ENCODE measurements around the gene CAMTA1. TPM values are rescaled to one million over a fixed set of nuclear protein-coding genes. Genes with fewer than 3 reads are reported as not detected.

CAMTA1 gene
- total and polyA plus RNA-seq, 4 donors, result 48.1 to 140 (median 52.3) TPM

DNA sequence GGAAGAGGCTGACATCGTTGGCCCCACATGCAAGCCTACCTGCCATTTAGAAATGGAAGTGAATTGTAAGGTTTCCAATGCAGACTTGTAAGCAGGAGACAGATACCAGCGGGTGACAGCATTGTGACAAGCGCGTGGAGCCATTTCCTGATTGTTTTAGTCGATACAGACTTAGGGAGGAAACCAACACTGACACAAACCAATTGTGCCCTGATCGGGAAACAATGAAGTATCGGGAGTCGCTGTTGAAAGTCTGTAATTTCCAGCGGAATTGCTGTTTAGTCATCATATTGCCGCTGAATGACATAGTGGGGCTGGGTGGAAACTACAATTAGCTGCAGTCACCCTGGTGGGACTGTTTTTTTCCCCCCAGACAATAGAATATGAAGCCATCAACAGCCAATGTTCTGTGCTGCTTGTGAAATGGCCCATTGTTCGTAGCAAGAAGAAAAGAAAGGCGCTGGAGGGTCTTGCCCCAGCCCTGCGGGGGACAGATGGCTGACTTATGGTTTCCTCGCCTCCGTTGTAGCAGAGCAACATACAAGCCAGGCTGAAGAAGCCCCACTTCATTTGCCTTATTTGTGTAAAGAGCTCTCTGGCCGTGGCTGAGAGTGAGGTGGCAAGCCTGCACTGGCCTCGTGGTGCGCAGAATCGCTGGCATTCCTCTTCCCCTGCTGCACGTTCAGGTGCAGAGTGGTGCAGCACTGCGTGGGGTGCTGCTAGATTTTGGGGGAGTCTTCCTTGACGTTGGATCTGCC lies 462.7 kb downstream of the CAMTA1 start:
- TF ChIP-seq, protein P1, sequence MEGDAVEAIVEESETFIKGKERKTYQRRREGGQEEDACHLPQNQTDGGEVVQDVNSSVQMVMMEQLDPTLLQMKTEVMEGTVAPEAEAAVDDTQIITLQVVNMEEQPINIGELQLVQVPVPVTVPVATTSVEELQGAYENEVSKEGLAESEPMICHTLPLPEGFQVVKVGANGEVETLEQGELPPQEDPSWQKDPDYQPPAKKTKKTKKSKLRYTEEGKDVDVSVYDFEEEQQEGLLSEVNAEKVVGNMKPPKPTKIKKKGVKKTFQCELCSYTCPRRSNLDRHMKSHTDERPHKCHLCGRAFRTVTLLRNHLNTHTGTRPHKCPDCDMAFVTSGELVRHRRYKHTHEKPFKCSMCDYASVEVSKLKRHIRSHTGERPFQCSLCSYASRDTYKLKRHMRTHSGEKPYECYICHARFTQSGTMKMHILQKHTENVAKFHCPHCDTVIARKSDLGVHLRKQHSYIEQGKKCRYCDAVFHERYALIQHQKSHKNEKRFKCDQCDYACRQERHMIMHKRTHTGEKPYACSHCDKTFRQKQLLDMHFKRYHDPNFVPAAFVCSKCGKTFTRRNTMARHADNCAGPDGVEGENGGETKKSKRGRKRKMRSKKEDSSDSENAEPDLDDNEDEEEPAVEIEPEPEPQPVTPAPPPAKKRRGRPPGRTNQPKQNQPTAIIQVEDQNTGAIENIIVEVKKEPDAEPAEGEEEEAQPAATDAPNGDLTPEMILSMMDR (IDR thresholded peaks at IDR 0.05; ENCODE audit: control extremely low read depth, extremely low read depth), result no peak
- no peak for DNase-seq
- Histone ChIP-seq H3K9ac (ENCODE audit: insufficient read depth in 1 of 2, low read length in 2 of 2) (no peak overlapping the region), H3K27me3 (ENCODE audit: control insufficient read depth in 3 of 3, insufficient read depth in 3 of 3, low read length in 2 of 3) (peaks cover 0 to 3% (median 2%) of the 10 kb centered on the region in 3 donors), H3K4me1 (ENCODE audit: control insufficient read depth in 5 of 5, insufficient read depth in 5 of 5, low read length in 5 of 5) (peaks cover 0 to 10% (median 6%) of the 10 kb centered on the region in 5 donors), H3K9me3 (ENCODE audit: control insufficient read depth in 4 of 4, insufficient read depth in 3 of 4, low read length in 3 of 4) (no peaks in the 10 kb centered on the region), H3K36me3 (ENCODE audit: control insufficient read depth in 4 of 4, insufficient read depth in 4 of 4, low read length in 4 of 4) (no peaks in the 10 kb centered on the region), H3K4me3 (no peak overlapping the region), H3K27ac (ENCODE audit: low read depth in 1 of 2, low read length in 1 of 2) (no peak overlapping the region)
- ATAC-seq (ENCODE audit: insufficient read depth, low FRiP score), result no peak
- 39 to 51% methylated on average over 22 of the region's 22 CpGs for WGBS, 2 donors

DNA sequence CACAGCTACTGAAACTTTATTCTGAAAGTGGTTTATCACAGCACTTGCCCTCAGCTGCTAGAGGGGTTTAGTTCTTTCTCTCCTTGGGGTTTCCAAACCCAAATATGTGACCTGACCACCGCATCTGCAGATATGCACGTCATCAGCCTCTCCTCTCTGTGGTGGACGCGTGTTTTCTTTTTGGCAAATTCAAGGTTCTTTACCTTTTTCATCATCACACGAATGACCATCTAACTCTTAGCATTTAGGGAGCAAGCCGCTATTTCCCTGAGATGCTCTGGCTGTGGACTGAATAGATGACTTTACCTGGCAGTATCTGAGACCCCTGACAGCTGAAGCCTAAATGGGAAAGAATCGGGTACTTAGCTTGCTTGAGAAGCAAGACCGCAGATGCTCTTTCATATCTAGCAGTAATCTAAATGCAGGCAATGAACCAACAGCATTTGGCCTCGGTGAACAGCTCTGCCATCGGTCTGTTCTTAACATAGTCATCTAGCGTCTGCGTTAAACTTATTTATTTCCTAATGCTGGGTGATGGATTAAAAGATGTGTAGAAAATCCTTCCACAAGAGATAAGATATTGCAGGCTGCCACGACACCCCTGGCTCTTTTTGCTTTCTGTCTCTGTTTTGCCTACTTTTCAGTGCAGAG lies 463.4 kb downstream of the CAMTA1 start:
- Histone ChIP-seq H3K27me3 (ENCODE audit: control insufficient read depth in 3 of 3, insufficient read depth in 3 of 3, low read length in 2 of 3) (peaks cover 0 to 3% (median 2%) of the 10 kb centered on the region in 3 donors), H3K4me1 (ENCODE audit: control insufficient read depth in 5 of 5, insufficient read depth in 5 of 5, low read length in 5 of 5) (peaks cover 0 to 11% (median 6%) of the 10 kb centered on the region in 5 donors), H3K27ac (ENCODE audit: low read depth in 1 of 2, low read length in 1 of 2) (no peak overlapping the region), H3K4me3 (no peak overlapping the region), H3K9me3 (ENCODE audit: control insufficient read depth in 4 of 4, insufficient read depth in 3 of 4, low read length in 3 of 4) (no peaks in the 10 kb centered on the region), H3K36me3 (ENCODE audit: control insufficient read depth in 4 of 4, insufficient read depth in 4 of 4, low read length in 4 of 4) (no peaks in the 10 kb centered on the region), H3K9ac (ENCODE audit: insufficient read depth in 1 of 2, low read length in 2 of 2) (no peak overlapping the region)
- 84 to 92% methylated on average over 13 of the region's 13 CpGs for WGBS, 2 donors
- ATAC-seq (ENCODE audit: insufficient read depth, low FRiP score) (no peak), DNase-seq (no peak)
- TF ChIP-seq, protein P1 (IDR thresholded peaks at IDR 0.05; ENCODE audit: control extremely low read depth, extremely low read depth), result no peak

- Histone ChIP-seq H3K9ac (ENCODE audit: insufficient read depth in 1 of 2, low read length in 2 of 2) (no peak overlapping the region), H3K4me1 (ENCODE audit: control insufficient read depth in 5 of 5, insufficient read depth in 5 of 5, low read length in 5 of 5) (peaks cover 0 to 11% (median 6%) of the 10 kb centered on the region in 5 donors), H3K27me3 (ENCODE audit: control insufficient read depth in 3 of 3, insufficient read depth in 3 of 3, low read length in 2 of 3) (peaks cover 0 to 3% (median 2%) of the 10 kb centered on the region in 3 donors), H3K36me3 (ENCODE audit: control insufficient read depth in 4 of 4, insufficient read depth in 4 of 4, low read length in 4 of 4) (no peaks in the 10 kb centered on the region), H3K9me3 (ENCODE audit: control insufficient read depth in 4 of 4, insufficient read depth in 3 of 4, low read length in 3 of 4) (no peaks in the 10 kb centered on the region), H3K27ac (ENCODE audit: low read depth in 1 of 2, low read length in 1 of 2) (no peak overlapping the region), H3K4me3 (no peak overlapping the region)
- ATAC-seq (ENCODE audit: insufficient read depth, low FRiP score), result no peak
- DNase-seq, result no peak
- WGBS, 2 donors, result 79 to 83% methylated on average over 3 of the region's 3 CpGs
- TF ChIP-seq, protein P1 (IDR thresholded peaks at IDR 0.05; ENCODE audit: control extremely low read depth, extremely low read depth), result no peak
These were observed 464.3 kb downstream of the CAMTA1 start for GRCh38 chr1:7249516-7249915.

Measured in lung (tissue), 12 donors.